GM23338 (cell line): Measurements from ENCODE around the gene LTBP2. TPM values are rescaled to one million over a fixed set of nuclear protein-coding genes. Genes with fewer than 3 reads are reported as not detected.
A peak's percentile ranks its signal among the peaks of the same experiment; 100 is the strongest.

Experiments used
- ATAC-seq: fragments of 200-7000 bp; cut with Tn5 transposase; 3 replicates; pipeline ENCODE4 v1.9.1; 2020
- DNase-seq: peaks from one replicate; pipeline ENCODE4 v3.0.0-alpha.2; 2015; ENCODE audit warnings: low spot score
- H2AFZ ChIP-seq: fragments of 200-600 bp; sonication (generic); 2 replicates; pipeline ENCODE4 v1.8.0; 2016; ENCODE audit warnings: antibody characterized with exemption, mild to moderate bottlenecking, moderate library complexity
- H3F3A ChIP-seq: fragments of 200-600 bp; sonication (generic); replicated peaks from 2 replicates; pipeline ENCODE4 v1.8.0; 2017; ENCODE audit warnings: antibody characterized with exemption, mixed run types, low read depth
- H3K27ac ChIP-seq: fragments of 200-600 bp; sonication (generic); 2 replicates; pipeline ENCODE4 v1.6.1; 2016; ENCODE audit warnings: low read depth
- H3K27me3 ChIP-seq: fragments of 200-600 bp; sonication (generic); 2 replicates; pipeline ENCODE4 v1.8.0; 2016; ENCODE audit warnings: mild to moderate bottlenecking, mixed run types, moderate library complexity; ENCODE audit not compliant: insufficient read depth
- H3K36me3 ChIP-seq: fragments of 200-600 bp; sonication (generic); 2 replicates; pipeline ENCODE4 v1.8.0; 2016; ENCODE audit warnings: mild to moderate bottlenecking; ENCODE audit not compliant: insufficient read depth
- H3K4me1 ChIP-seq: fragments of 200-600 bp; sonication (generic); 2 replicates; pipeline ENCODE4 v1.8.0; 2016; ENCODE audit warnings: mild to moderate bottlenecking, moderate library complexity; ENCODE audit not compliant: insufficient read depth
- H3K4me2 ChIP-seq: fragments of 200-600 bp; sonication (generic); 2 replicates; pipeline ENCODE4 v1.7.1; 2017; ENCODE audit warnings: mixed run types
- H3K4me3 ChIP-seq: fragments of 200-600 bp; sonication (generic); 2 replicates; pipeline ENCODE4 v1.6.1; 2016; ENCODE audit warnings: mixed run types
- H3K79me2 ChIP-seq: fragments of 200-600 bp; sonication (generic); replicated peaks from 2 replicates; pipeline ENCODE4 v1.8.0; 2017; ENCODE audit warnings: mild to moderate bottlenecking; ENCODE audit not compliant: insufficient read depth
- H3K9me2 ChIP-seq: fragments of 200-600 bp; sonication (generic); 2 replicates; pipeline ENCODE4 v1.8.0; 2017; ENCODE audit not compliant: insufficient read depth
- H4K20me1 ChIP-seq: fragments of 200-600 bp; sonication (generic); replicated peaks from 2 replicates; pipeline ENCODE4 v1.8.0; 2017; ENCODE audit warnings: mild to moderate bottlenecking; ENCODE audit not compliant: insufficient read depth
- H3K27ac Mint-ChIP-seq: 2 replicates; pipeline ENCODE4 v1.8.0; 2020; ENCODE audit warnings: inconsistent platforms, mild to moderate bottlenecking, moderate library complexity, mixed read lengths
- H3K27me3 Mint-ChIP-seq: 3 replicates; pipeline ENCODE4 v1.8.0; 2022; ENCODE audit warnings: low read depth, mild to moderate bottlenecking, moderate library complexity, mixed read lengths, inconsistent platforms; ENCODE audit not compliant: insufficient read depth, poor library complexity
- H3K36me3 Mint-ChIP-seq: 3 replicates; pipeline ENCODE4 v1.8.0; 2021; ENCODE audit warnings: low read depth, mild to moderate bottlenecking, inconsistent platforms, moderate library complexity, mixed read lengths
- H3K4me1 Mint-ChIP-seq: 3 replicates; pipeline ENCODE4 v1.8.0; 2020; ENCODE audit warnings: mild to moderate bottlenecking, inconsistent platforms, mixed read lengths
- H3K4me3 Mint-ChIP-seq: 3 replicates; pipeline ENCODE4 v1.8.0; 2021; ENCODE audit warnings: moderate library complexity, mild to moderate bottlenecking, inconsistent platforms, mixed read lengths
- H3K9me3 Mint-ChIP-seq: 3 replicates; pipeline ENCODE4 v1.8.0; 2020; ENCODE audit warnings: moderate library complexity, mild to moderate bottlenecking, inconsistent platforms, mixed read lengths
- EZH2 ChIP-seq: fragments of 200-600 bp; sonication (generic); IDR thresholded peaks from one replicate; pipeline ENCODE4 v1.8.0; 2017; ENCODE audit warnings: antibody characterized with exemption, mild to moderate bottlenecking, low read depth; ENCODE audit not compliant: unreplicated experiment
- POLR2AphosphoS5 ChIP-seq: IDR thresholded peaks from 2 replicates; pipeline ENCODE4 v1.6.1; 2016; ENCODE audit warnings: antibody characterized with exemption, low read depth
- polyA plus RNA-seq: library from polyadenylated mRNA; unstranded; fragments of >200 nt; fragmentation: Nextera tagmentation; extraction: Ambion mirVana; gene quantifications from 2 replicates; pipeline ENCODE4 v1.2.1, GENCODE V29; 2016
- total RNA-seq: library from RNA; depleted of rRNA; stranded (reverse); fragments of >200 nt; shearing (Covaris generic); gene quantifications from 2 replicates; pipeline ENCODE4 v1.2.3, GENCODE V29; 2014
- TF ChIP-seq, protein P1 (sequence below), 2 experiments: fragments of 200-600 bp in 1 of 2; sonication (generic) in 1 of 2; conservative IDR thresholded peaks; 2 replicates each; pipeline versions ENCODE4 v1.5.1 to v1.6.1; 2016 to 2017; ENCODE audit warnings: antibody characterized with exemption in 2 of 2, low read depth in 2 of 2, mild to moderate bottlenecking in 2 of 2, moderate library complexity in 1 of 2
- TF ChIP-seq, protein P2 (sequence below): IDR thresholded peaks from one replicate; pipeline ENCODE4 v1.6.1; 2018; ENCODE audit warnings: antibody characterized with exemption; ENCODE audit not compliant: unreplicated experiment

The LTBP2 gene
- total and polyA plus RNA-seq, 2 experiments from 2014 or later: 0.27 to 0.49 TPM

DNA sequence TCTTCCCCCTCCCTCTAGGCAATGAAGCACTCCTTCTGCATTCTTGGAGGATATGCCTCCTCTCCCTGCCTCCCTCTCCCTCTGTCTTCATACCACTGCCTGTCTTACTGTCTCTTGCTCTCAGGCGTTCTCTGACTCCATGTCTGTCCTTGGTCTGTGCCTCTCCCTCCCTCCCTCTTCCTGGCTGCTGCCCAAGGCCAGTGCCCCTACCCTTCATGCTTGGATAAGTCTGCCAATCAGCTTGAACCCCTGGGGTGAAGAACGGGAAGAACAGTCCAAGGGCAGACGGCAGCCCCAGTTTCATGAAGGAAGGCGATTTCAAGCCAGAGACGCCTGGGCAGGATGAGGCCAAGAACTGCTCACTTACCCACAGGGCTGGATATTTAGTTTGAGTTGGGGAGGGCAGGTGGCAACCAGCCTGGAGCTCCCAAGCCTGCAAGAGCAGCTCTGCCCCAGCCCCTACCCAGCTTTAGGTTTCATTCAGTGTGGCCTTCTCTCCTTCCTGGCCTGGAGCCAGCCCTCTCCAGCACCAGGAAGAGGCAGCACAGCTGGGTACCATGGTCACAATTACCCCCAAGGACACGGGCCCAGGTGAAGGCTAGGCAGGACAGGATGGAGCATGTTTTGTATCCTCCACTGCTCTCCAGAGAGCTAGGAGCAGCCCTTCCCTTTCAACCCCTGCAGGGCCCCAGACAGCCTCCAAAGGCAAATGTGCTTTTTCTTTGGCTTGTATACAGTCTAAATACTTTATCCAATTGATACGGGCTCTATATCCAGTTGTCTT lies 35.8 kb upstream of the LTBP2 start:
- Histone ChIP-seq H3K36me3 (no peaks in the 10 kb centered on the region), H3K9me2 (no peaks in the 10 kb centered on the region), H2AFZ (no peak overlapping the region), H4K20me1 (no peaks in the 10 kb centered on the region), H3F3A (no peaks in the 10 kb centered on the region), H3K27me3 (no peaks in the 10 kb centered on the region), H3K27ac (no peak overlapping the region), H3K4me3 (no peak overlapping the region), H3K4me2 (no peak overlapping the region), H3K79me2 (no peaks in the 10 kb centered on the region), H3K4me1 (no peaks in the 10 kb centered on the region)
- TF ChIP-seq EZH2: no peak
- TF ChIP-seq, protein P1, sequence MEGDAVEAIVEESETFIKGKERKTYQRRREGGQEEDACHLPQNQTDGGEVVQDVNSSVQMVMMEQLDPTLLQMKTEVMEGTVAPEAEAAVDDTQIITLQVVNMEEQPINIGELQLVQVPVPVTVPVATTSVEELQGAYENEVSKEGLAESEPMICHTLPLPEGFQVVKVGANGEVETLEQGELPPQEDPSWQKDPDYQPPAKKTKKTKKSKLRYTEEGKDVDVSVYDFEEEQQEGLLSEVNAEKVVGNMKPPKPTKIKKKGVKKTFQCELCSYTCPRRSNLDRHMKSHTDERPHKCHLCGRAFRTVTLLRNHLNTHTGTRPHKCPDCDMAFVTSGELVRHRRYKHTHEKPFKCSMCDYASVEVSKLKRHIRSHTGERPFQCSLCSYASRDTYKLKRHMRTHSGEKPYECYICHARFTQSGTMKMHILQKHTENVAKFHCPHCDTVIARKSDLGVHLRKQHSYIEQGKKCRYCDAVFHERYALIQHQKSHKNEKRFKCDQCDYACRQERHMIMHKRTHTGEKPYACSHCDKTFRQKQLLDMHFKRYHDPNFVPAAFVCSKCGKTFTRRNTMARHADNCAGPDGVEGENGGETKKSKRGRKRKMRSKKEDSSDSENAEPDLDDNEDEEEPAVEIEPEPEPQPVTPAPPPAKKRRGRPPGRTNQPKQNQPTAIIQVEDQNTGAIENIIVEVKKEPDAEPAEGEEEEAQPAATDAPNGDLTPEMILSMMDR (conservative IDR thresholded peaks at IDR 0.05; ENCODE audit: low read depth in 2 of 2): no peak
- no peaks in the 10 kb centered on the region for H3K36me3 Mint-ChIP-seq
- no peak overlapping the region for H3K4me3 Mint-ChIP-seq
- no peak overlapping the region for H3K27ac Mint-ChIP-seq
- peaks cover 3% of the 10 kb centered on the region for H3K27me3 Mint-ChIP-seq
- DNase-seq (no peak), ATAC-seq (peak; percentile 55)
- H3K9me3 Mint-ChIP-seq: no peaks in the 10 kb centered on the region
- H3K4me1 Mint-ChIP-seq: peaks cover 9% of the 10 kb centered on the region; the same call in 2 of the 3 replicates

DNA sequence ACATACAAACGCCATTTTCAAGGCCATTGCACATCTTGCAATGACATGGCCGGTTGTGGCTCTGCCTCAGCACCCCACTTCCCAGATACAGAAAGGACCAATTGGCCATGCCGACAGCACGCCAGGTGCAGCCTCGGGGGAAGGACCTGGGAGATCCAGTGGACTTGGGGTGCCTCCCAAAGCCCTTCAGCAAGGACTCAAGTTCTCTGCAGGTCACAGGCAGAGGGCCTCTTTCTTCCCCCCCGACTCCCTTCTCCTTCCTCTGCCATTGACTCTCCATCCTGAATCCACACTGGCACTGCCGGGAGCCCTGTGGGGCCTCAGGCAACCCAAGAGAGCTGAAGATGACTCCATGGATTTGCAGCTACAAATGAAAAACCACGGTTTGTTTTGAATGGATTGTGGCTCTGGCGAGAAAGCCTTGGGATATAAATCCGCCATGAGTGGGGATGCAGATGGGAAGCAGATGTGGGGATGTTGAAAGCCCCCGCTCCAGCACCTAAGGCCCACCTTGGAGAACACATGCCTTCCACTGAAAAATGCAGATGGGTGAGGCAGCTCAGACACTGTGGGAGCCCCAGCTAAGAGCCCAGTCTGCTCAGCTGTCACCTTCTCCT lies 35.1 kb upstream of the LTBP2 start:
- H3K4me2 ChIP-seq: no peak overlapping the region
- H3K36me3 Mint-ChIP-seq: no peaks in the 10 kb centered on the region
- no peak overlapping the region for H3K4me3 ChIP-seq
- no peak overlapping the region for H3K27ac Mint-ChIP-seq
- H3K27me3 ChIP-seq: no peaks in the 10 kb centered on the region
- peaks cover 3% of the 10 kb centered on the region for H3K27me3 Mint-ChIP-seq
- H3K27ac ChIP-seq: no peak overlapping the region
- no peak overlapping the region for H3K4me3 Mint-ChIP-seq
- TF ChIP-seq POLR2AphosphoS5: no peak
- TF ChIP-seq, protein P2, sequence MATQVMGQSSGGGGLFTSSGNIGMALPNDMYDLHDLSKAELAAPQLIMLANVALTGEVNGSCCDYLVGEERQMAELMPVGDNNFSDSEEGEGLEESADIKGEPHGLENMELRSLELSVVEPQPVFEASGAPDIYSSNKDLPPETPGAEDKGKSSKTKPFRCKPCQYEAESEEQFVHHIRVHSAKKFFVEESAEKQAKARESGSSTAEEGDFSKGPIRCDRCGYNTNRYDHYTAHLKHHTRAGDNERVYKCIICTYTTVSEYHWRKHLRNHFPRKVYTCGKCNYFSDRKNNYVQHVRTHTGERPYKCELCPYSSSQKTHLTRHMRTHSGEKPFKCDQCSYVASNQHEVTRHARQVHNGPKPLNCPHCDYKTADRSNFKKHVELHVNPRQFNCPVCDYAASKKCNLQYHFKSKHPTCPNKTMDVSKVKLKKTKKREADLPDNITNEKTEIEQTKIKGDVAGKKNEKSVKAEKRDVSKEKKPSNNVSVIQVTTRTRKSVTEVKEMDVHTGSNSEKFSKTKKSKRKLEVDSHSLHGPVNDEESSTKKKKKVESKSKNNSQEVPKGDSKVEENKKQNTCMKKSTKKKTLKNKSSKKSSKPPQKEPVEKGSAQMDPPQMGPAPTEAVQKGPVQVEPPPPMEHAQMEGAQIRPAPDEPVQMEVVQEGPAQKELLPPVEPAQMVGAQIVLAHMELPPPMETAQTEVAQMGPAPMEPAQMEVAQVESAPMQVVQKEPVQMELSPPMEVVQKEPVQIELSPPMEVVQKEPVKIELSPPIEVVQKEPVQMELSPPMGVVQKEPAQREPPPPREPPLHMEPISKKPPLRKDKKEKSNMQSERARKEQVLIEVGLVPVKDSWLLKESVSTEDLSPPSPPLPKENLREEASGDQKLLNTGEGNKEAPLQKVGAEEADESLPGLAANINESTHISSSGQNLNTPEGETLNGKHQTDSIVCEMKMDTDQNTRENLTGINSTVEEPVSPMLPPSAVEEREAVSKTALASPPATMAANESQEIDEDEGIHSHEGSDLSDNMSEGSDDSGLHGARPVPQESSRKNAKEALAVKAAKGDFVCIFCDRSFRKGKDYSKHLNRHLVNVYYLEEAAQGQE: no peak
- H3K4me1 ChIP-seq: no peaks in the 10 kb centered on the region
- H3K4me1 Mint-ChIP-seq: peaks cover 9% of the 10 kb centered on the region; the same call in 2 of the 3 replicates
- no peaks in the 10 kb centered on the region for H3K9me3 Mint-ChIP-seq
- no peaks in the 10 kb centered on the region for H3K9me2 ChIP-seq
- ATAC-seq: no peak
- no peak overlapping the region for H2AFZ ChIP-seq
- H3K36me3 ChIP-seq: no peaks in the 10 kb centered on the region
- no peaks in the 10 kb centered on the region for H3F3A ChIP-seq
- no peaks in the 10 kb centered on the region for H3K79me2 ChIP-seq
- no peak for DNase-seq
- no peaks in the 10 kb centered on the region for H4K20me1 ChIP-seq
